GM12864 (cell line): ENCODE results near the gene RAMACL.

Experiments used
- DNase-seq: peaks from one replicate; pipeline ENCODE4 v3.0.0-alpha.2; 2011; ENCODE audit warnings: low read depth
- H3K4me3 ChIP-seq: 2 replicates; pipeline ENCODE4 v1.5.1; 2011; ENCODE audit warnings: mild to moderate bottlenecking, low read depth, low read length, control low read depth
- TF ChIP-seq, protein P1 (sequence below): IDR thresholded peaks from 2 replicates; pipeline ENCODE4 v1.5.1; 2011; ENCODE audit warnings: low read depth, mild to moderate bottlenecking, moderate library complexity, low read length, control low read depth, inconsistent platforms; ENCODE audit errors: missing control alignments

The RAMACL gene

DNA sequence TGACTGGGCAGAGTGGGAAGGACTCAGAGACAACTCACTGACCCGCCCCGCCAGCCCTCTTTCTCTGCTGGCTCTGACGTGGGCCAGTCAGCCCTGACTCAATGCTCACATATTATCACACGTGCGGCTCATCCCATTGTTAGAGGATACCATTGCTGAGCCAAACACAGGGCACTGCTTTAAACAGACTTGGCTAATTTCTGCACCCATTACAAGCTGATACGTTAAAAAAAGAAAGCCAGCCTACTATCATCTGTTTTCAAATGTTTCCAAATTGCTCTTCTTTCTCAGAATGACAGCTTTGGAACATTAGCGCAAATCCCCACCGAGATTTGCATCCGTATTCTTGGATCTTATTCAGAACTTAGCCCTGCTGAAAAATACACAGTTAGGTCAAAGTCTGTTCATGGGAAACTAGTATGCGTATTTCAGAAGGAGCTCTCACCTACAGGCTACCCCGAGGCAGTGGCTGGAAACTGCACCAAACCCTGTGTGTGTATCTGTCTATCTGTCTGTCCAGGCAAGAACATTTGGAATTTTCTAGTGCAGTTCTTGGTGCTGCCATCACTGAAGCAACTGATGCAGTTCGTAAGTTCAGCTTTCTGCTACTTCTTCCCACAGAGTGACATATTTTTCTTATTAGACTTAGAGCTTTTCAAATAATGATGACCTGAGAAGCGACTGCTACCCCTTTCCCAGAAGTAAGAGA, 32.8 kb downstream of the RAMACL start:
- DNase-seq = no peak
- H3K4me3 ChIP-seq = no peak overlapping the region
- TF ChIP-seq, protein P1, sequence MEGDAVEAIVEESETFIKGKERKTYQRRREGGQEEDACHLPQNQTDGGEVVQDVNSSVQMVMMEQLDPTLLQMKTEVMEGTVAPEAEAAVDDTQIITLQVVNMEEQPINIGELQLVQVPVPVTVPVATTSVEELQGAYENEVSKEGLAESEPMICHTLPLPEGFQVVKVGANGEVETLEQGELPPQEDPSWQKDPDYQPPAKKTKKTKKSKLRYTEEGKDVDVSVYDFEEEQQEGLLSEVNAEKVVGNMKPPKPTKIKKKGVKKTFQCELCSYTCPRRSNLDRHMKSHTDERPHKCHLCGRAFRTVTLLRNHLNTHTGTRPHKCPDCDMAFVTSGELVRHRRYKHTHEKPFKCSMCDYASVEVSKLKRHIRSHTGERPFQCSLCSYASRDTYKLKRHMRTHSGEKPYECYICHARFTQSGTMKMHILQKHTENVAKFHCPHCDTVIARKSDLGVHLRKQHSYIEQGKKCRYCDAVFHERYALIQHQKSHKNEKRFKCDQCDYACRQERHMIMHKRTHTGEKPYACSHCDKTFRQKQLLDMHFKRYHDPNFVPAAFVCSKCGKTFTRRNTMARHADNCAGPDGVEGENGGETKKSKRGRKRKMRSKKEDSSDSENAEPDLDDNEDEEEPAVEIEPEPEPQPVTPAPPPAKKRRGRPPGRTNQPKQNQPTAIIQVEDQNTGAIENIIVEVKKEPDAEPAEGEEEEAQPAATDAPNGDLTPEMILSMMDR = no peak

DNA sequence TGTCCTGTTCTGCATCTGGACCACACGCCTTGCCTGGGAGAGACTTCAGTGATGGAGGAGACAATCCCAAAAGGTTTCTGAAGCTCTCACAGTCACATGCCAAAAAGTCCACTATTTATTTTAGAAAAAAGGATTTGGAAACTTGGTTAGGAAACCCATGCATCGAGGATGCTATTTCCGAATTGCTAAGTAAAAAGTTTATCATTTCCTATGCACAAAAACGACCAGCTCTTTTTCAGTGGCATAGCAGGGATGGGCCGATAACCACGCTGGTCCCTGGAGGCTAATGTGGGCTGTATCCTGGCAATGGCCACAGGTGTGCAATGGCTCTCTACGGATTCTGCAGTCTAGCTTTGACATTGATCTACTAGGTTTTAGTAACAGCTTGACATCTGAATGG, 33.9 kb downstream of the RAMACL start:
- H3K4me3 ChIP-seq = no peak overlapping the region
- TF ChIP-seq, protein P1 = no peak
- no peak for DNase-seq

DNA sequence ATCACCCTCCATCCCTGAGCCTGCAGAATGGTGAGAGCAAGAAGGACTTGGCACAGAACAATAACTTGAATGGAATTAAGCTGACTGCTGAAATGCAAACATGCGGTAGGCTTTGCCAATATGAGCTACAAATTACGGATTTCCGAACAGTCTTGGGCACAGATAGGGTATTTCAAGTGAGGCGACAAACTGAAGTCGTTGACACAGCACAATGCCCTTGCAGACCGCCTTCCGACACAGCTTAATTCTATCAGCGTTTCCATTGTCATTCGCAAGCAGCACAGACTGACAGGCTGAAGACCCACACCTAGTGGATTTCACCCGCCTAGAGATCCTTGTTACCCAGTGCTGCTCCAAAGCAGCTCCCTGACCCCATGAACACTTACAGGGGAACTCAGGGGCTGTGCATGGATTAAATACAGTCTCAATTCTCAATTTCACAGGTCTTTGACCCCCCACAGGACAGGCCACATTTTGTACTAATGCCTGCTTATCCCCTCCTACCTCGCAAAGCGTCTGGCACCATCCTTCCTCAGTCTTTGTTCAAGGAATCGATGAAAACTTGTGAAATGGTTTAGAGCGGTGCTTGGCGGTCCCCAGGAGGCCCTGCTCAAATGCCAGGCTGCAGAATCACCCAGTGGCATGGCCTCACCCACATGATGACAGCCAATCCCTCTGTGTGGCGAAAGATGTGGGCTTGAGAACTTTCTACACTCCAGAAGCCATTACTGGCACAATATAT, 34.6 kb downstream of the RAMACL start:
- DNase-seq = no peak
- TF ChIP-seq, protein P1 = no peak
- no peak overlapping the region for H3K4me3 ChIP-seq

DNA sequence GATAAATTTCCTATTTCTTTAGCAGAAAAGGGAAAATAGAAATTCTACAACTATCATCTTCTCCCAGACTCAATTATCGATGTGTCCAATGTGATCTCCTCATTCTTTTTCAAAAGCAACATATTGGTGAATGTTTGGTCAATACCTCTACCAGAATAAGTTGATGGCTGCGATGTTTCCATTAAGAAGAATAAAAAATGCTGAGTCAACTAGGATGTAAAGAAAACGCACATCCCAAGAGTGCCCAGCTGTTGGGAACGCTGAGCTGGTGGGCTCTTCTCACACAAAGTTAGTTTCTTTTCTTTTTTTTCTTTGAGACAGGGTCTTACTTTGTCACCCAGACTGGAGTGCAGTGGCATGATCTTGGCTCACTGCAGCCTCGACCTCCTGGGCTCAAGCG, 39.8 kb downstream of the RAMACL start:
- H3K4me3 ChIP-seq = no peak overlapping the region
- TF ChIP-seq, protein P1 = no peak
- DNase-seq = no peak

DNA sequence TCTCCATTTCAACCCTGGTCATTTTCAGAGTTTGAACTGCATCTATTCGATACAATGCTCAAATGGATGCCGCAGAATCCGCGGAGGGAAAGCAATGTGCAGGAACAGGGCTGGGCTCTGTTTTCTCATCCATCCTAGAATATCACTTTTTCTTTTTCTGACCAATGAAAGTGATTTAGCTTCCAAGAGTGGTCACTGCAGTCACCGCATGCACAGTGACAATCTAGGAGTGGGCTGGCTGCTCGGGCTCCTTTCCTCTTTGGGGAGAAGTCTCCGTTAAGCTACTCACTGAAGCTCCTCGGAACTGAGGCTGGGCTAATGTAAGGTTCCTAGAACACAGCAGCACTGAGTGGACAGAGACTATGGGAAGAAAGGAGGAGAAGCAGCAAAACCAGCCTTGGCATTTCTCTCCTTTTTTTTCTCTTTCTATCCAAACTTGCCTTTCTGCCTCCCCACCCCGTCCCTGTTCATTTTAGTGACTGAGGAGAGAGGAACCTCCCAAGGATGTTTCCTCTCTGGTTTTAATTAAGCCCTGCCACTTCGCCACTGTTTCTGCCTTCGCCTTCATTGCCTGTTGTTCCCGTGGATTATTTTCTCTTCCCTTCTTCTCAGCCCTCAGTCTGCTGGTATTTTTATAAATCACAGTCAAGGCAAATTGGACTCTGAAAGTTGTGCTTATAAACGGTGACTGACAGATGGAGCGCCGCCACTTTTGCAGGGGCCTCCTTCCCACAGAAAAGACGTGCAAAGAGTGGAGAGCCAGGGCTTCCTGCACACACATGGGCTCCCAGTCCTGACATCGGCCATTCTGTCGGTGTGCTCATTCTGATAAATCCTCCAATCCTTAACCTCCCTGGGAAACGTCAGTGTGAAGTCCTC, 41.1 kb downstream of the RAMACL start:
- H3K4me3 ChIP-seq = no peak overlapping the region
- TF ChIP-seq, protein P1 = no peak
- DNase-seq = no peak

DNA sequence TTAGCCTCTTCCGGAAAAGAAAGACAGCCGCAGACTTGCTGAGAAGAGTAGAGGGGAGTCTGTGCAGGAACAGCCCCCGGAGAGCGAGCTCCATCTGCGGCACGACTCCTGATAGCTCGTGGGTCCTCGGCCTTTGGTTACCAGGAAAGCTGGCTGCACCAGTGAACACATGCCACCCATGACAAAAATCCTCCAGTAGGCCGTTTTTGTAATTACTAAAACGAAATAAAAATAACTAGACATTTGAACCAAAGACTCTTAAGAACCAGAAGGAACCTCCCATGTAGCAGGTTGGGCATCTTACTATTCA, 42.2 kb downstream of the RAMACL start:
- no peak overlapping the region for H3K4me3 ChIP-seq
- no peak for DNase-seq
- TF ChIP-seq, protein P1 = no peak
